GM21825 (cell line): ENCODE measurements around the gene SAPCD2.

Source experiments
- ATAC-seq: cut with Tn5 transposase; IDR thresholded peaks from one replicate; pipeline ENCODE4 v1.9.1; 2021; ENCODE audit warnings: mild to moderate bottlenecking, moderate library complexity; ENCODE audit not compliant: unreplicated experiment

Gene SAPCD2

DNA sequence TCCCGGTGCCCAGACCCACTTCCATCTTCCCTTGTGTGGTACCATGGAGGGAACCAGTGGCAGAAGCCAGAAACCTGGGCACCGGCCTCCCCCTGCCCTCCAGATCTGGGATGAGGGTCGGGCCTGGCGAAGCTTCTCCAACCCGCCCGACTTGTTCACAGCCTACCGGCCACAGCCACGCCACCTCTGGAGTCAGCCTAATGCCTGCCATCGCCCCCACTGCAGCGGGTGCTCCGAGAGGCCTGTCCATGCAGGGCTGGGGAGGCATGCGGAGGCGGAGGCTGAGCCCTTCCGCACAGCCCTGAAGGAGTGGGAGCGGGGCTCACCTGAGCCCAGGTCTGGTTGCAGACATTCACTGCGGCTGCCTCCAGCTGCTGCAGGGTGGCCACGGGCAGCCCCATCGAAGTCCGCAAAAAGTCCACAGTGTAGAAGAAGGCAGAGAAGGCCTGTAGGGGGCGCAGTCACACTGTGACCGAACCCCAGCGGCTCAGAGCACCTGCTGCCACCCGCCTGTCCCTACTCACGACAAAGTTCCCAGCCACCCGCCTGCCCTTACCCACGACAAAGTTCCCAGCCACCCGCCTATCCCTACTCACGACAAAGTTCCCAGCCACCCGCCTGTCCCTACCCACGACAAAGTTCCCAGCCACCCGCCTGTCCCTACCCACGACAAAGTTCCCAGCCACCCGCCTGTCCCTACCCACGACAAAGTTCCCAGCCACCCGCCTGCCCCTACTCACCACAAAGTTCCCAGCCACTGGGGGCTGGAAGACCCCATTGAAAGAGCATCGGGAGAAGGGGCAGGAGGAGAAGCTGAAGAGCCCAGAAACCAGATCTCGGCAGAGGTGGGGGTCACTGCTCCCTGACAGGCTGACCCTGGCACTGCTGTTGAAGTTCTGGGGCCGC lies 20.6 kb downstream of the SAPCD2 start:
- ATAC-seq = no peak

DNA sequence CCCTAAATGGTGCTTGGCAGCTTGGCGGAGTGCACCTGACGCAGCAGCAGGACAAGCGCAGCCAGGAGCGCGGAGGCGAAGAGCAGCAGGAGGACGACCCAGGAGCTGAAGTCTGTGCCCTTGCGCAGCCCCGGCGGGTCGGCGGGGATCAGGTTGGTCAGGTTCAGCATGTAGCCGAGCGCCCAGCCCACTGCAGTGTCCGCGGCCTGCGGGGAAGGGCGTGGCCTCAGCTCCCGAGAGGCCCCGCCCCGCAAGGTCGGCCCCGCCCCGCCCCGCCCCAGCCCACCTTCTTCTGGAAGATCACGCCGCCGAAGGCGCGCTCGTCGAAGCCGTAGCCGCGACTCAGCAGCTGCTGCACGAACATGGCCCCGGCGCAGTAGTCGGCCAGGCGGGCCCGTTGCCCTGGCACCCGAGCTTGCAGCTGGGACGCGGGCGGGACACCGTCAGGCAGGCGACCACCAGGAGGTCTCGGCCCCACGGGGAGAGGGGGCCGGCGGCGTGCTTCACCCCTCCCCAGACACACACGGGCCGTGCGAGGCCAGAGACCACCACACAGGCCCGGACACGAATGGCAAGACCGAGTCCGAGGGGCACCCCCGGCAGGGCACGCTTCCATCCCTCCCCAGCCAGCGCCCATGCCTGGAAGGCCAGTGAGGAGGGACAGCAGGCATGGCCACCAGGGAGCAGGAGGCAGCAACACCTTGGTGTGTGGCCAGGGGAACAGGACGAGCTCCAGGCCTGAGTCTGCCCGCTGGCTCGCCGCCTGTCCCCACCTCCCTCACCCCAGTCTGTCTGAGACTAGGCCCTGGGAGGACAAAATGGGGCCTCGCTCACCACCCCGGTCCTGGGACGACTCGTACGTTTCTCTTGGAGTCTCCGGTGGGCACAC lies 21.5 kb downstream of the SAPCD2 start:
- ATAC-seq = no peak

DNA sequence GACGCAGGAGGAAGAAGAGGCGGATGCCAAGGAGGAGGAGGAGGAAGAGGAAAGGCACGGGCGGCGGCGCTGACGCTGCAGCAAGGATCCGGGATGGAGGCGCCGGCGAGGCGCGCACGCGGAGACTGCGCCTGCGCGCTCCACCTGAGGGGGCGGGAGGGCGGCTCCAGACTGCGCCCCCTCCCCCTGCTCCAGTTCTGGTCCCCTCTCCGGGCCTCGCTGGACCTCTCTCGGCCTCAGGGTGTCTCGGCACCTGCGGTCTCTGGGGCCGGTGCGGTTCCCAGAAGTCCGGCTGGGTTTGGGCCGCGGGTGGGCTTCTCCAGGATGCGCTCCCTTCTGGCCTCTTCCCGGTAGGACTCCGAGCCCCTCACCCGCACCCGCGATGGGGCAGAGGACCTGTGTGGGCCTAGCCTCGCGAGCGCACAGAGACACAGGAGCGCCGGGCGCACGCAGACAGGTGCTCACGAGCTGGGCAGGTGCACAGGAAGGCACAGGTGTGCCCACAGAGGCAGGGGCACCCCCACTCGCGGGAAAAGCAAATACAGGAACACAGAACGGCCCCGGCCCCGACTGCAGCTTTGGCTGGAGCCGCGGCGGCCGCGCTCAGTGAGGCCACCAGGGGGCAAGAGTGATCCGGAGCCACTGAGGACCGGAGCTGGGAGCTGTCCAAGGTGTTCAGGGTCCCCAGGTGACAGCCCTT lies 24.1 kb downstream of the SAPCD2 start, which contains the start of gene NPDC1:
TSS of gene NPDC1 (minus strand) at position 90 of the 700 bp plus-strand sequence. CDS start 188 bp downstream, outside the sequence.
- no peak for ATAC-seq

DNA sequence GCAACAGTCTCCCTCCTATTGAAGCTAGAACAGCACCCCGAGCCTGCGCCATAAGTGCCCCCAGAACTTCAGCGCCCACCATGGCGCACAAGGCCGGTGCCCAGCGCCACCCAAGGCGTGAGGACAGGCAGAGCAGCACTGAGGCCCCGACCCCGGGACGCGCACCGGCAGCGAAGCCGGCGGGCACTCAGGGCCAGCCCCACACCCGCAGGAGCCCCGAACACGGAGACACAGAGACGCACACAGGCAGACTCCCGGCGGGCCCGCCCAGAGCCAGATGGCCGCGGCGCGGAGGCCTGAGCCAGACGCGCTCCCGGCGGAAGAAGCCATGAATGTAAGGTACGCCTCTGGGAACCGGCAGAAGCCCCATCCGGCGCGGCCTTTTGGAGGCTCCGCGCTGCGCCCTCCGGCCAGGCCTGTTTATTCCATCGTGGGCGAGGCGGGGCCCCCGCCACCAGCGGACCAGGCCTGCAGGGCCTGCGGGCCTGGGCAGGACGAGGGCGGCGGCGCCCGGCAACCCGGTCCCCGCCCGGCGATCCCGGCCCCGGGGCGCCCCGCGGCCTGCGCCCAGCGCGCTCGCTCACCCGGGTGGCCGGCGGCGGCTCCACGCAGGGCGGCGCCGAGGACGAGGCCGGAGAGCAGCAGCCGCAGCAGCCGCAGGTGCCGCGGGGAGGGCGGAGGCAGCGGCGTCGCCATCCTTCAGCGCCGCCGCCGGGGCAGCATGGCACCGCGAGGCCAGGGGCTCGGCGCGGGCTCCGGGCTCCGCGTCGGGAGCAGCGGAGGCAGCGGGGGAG lies 24.9 kb downstream of the SAPCD2 start:
- ATAC-seq = no peak

- no peak for ATAC-seq
Observed at GRCh38 chr9:137044502-137045177, 25.7 kb downstream of the SAPCD2 start.

- no peak for ATAC-seq
Observed at GRCh38 chr9:137044037-137044436, 26.3 kb downstream of the SAPCD2 start.

- no peak for ATAC-seq
Observed at GRCh38 chr9:137042751-137043727, 27.3 kb downstream of the SAPCD2 start.

DNA sequence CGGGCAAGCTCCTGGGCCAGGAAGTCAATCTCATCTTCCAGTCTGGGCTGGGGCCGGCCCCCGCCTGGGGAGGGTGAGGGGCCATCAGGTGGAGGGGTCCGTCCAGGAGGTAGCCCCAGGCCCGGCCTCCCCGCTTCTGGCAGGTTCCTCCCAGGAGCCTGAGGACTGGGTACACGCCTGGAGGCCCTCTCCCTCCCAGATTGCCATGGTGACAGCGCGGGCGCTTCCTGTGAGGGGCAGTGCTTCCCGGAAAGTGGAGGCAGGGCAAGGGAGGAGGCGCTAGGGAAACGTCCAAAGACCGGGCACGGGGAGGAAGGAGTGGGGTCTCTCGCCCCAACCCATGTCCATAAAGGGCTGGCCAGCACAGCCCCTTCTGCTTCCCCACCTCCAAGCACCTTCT lies 29.2 kb downstream of the SAPCD2 start:
- no peak for ATAC-seq

GRCh38 chr9:137040568-137040967 lies 29.8 kb downstream of the SAPCD2 start:
- ATAC-seq = no peak

DNA sequence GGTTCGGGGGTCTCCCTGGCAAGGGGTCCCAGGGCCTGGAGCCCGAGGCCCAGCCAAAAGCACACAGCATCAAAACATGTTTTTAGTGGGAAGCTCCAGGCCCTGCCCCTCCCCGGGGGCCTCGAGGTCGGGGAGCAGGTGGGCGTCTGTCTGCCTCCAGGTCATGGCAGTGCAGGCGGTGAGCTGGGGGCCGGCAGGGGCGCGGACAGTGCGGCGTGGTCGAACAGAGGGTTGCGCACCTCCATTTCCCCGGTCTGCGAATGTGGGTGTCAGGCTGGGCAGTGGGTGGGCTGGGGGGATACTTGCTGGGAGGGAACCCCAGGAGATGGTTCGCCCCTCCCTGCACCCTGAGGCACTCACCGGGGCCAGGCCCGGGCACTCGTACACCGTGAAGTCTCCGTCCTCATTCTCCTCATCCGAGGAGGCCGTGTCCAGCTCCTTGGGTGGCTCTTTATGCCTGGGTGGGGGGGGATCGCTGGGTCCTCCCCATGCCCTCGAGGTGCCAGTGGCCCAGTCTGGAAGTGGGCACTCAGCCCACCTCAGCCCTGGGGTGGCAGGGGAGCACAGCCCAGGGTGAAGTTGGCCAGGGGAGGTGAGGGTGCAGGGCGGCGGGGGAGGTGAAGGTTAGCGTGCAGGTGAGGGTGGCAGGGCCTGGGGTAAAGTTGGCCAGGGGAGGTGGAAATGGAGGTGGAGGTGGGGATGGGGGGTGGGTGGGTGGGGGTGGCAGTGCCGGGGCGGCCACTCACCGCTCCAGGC lies 30.6 kb downstream of the SAPCD2 start:
- ATAC-seq = no peak

DNA sequence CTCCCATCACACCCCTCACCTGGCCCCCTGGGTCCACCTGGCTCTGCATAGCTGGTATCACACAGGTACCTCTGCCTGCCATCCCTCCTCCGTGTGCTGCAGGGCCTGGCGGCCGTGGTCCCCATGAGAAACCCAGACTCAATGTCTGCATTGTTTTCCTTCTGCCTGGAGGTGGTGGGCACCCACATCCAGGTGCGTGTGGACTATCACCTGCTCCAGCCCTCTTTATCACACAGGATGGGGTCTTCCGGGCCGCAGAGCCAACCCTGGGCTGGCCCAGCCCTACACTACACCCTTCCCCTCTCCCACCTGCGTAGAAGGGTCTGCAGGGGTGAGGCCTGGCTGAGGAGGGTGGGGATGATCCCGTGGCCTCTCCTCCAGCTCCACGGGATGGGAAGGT lies 31.4 kb downstream of the SAPCD2 start:
- ATAC-seq = no peak

DNA sequence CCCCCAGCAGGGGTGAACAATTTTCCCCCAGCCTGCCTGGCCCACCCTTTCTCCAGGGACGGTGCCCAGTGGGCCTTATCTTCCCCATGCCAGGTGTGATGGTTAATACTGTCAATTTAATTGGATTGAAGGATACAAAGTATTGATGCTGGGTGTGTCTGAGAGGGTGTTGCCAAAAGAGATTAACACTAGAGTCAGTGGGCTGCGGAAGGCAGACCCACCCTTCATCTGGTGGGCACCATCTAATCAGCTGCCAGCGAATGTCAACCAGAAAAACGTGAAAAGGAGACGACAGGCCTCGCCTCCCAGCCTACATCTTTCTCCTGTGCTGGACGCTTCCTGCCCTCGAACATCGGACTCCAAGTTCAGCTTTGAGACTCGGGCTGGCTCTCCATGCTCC lies 32.9 kb downstream of the SAPCD2 start:
- no peak for ATAC-seq

DNA sequence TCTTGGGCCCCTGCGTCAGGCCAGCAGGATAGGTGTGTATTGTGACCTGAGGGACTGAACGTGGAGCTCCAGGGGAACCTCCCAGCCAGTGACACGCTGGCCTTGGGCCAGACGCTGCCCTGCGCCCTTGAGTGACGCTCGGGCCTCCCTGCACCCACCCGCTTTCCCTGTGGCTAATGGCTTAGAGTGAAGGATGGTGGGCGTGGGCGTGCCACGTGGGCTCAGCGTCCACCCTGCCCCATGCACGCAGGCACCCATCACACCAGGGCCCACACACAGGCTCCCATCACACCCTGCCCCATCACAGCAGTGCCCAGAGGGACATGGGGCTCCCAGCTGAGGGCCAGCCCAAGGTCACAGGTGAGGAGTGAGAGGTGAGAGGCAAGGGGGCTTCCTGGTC lies 33.3 kb downstream of the SAPCD2 start:
- no peak for ATAC-seq

DNA sequence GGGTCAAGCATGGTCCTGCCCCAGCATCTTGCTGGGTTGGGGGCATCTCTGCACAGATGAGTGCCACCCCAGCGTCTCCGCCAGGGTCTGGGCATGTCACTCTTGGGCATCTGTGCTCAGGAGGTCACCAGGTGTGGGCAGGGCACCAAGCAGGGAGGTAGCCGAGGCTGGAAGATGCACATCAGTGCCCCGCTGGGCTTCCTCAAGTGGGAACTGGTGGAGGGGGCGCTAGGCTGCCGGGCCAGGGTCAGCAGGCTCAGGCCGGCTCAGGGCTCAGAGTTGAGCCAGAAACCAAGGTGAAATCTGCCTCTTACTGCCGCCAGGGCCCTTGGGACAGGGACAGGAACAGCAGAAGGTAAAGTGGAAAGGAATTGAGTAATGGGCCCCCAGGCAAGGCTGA lies 34.4 kb downstream of the SAPCD2 start:
- no peak for ATAC-seq

- ATAC-seq = no peak
Observed at GRCh38 chr9:137035507-137035834, 34.9 kb downstream of the SAPCD2 start.

DNA sequence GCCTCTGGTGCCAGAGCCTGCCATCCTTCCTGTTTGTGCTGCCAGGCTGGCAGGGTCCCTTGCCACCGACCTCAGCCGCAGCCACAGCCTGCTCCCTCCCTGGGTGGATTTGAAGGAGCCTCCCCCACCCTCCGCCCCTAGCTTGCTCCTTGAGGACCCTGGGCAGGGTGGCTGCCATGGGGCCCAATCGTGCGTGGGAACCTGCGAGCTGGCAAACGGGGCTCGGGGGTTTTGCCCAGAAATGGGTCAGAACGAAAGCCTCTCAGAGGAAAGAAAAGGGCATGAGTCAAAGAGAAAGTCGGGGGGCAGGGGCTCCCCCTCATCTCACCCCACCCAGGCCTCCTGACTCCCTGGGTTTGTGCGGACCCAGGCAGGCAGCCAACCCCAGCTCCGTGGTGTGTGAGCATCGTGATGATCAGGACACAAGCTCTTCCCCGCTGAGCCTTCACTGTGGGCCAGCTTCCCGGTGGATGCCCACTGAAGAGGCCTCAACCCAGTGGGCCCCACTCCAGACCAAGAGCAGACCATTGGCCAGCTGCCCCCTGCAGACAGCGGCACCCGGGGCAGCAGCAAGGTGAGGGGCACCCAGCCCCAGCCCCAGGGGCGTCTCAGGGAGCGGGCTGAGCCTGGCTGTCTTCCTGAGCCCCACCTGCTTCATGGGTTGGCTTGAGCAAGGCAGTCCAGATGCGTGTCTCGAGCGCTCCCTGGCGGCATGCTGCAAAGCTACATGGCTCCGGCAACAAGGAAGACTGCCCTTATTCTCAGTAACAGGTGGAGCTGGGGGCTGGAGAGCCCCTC lies 35.4 kb downstream of the SAPCD2 start:
- ATAC-seq = no peak

GRCh38 chr9:137034039-137034708 lies 36.2 kb downstream of the SAPCD2 start:
- no peak for ATAC-seq
